ENCODE measurements around the gene FAM171A1.
"Not testable (repeated sequence)": the region's sequence is repeated elsewhere in the genome, so short reads cannot be mapped to it uniquely, and the experiment has no call there.

FAM171A1 gene

DNA sequence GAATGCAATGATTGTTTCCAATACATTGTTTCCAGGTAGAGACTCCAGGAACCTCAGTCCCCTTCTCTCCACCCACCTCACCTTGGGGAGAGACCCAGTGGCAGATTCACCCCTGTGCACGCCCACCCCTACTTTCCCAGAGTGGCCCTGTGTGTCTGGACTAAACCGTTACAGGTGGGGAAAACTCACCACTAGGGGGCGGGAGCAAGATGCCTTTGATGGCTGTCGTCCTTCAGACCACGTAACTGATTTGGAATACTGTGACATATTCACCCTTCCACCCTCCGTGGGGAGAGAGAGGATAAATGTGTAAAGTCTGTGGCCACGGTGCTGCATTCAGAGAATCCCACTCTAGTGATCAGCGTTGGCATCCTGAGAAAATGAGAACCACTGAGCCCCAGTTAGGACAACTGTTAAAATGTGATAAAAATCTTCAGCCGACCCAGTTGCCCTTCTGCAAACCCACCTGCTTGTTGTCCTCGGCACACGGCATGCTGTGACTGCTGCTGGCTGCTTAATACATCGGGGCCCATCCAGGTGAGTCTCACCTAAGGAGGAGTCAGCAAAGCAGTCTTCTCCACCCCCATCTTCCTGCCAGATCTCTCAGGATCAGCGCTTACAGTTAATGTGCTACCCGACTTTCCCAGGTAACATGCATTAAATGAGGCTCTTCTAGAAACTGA, 161.1 kb downstream of the FAM171A1 start:
- H3K27ac ChIP-seq: no peak overlapping the region
- TF ChIP-seq ZFX (IDR thresholded peaks at IDR 0.05; ENCODE audit: borderline replicate concordance): no peak
- TF ChIP-seq, protein P1, sequence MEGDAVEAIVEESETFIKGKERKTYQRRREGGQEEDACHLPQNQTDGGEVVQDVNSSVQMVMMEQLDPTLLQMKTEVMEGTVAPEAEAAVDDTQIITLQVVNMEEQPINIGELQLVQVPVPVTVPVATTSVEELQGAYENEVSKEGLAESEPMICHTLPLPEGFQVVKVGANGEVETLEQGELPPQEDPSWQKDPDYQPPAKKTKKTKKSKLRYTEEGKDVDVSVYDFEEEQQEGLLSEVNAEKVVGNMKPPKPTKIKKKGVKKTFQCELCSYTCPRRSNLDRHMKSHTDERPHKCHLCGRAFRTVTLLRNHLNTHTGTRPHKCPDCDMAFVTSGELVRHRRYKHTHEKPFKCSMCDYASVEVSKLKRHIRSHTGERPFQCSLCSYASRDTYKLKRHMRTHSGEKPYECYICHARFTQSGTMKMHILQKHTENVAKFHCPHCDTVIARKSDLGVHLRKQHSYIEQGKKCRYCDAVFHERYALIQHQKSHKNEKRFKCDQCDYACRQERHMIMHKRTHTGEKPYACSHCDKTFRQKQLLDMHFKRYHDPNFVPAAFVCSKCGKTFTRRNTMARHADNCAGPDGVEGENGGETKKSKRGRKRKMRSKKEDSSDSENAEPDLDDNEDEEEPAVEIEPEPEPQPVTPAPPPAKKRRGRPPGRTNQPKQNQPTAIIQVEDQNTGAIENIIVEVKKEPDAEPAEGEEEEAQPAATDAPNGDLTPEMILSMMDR (IDR thresholded peaks at IDR 0.05): peak; percentile 94

DNA sequence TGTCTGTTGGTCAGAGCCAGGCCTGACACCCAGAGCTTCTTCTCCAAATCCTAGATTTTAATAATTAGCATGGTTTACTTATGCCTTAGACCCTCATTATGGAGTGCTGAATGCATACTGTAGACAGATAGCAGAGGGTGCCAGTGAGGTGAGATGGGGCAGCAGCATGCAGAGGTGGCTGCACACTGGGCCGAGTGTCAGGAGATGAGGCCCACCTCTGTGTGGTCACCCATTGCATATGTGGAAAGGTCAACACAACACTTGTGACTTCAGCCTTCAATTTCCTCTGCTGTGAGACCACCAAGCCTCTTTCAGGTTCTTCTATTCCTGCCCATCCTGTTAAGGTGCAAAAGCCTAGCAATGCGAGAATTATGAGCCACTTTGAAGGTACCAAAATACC, 162.9 kb downstream of the FAM171A1 start:
- TF ChIP-seq ZFX (IDR thresholded peaks at IDR 0.05; ENCODE audit: borderline replicate concordance): no peak
- TF ChIP-seq, protein P1 (IDR thresholded peaks at IDR 0.05): no peak
- no peak overlapping the region for H3K27ac ChIP-seq

DNA sequence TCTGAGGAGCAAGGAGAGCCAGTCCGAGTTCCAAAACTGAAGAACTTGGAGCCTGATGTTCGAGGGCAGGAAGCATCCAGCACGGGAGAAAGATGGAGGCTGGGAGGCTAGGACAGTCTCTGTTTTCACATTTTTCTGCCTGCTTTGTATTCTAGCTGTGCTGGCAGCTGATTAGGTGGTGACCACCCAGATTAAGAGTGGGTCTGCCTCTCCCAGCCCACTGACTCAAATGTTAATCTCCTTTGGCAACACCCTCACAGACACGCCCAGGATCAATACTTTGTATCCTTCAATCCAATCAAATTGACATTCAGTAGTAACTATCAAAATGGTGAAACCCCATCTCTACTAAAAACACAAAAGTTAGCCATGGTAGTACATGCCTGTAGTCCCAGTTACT, 163.7 kb downstream of the FAM171A1 start:
- H3K27ac ChIP-seq: not testable (repeated sequence)

DNA sequence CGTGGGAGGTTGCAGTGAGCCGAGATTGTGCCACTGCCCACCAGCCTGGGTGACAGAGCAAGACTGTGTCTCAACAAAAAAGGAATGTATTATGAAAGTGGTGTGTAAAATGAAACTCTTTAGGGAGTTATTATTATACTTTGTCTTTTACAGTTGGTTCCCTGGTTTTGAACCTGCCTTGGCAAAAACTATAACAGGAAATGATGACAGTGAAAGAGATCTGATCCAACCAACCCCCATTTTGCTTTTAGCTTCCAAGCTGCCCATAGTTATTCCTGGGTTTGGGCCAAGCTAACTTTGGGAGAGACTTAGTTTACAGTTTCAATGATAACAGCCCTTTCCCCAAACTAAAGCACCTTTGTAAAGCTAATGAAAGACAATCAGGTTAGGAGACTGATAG, 168.4 kb downstream of the FAM171A1 start:
- TF ChIP-seq ZFX (IDR thresholded peaks at IDR 0.05; ENCODE audit: borderline replicate concordance): no peak
- TF ChIP-seq, protein P1 (IDR thresholded peaks at IDR 0.05): no peak
- H3K27ac ChIP-seq: no peak overlapping the region

DNA sequence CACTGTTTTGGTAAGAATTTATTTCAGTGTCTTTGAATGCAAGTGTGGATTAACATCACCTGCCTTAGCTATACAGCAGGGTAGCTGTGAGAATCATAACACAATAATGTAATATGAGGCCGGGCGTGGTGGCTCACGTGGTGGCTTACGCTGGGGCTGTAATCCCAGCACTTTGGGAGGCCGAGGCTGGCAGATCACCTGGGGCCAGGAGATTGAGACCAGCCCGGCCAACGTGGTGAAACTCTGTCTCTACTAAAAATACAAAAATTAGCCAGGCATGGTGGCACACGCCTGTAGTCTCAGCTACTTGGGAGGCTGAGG, 168.8 kb downstream of the FAM171A1 start:
- H3K27ac ChIP-seq: not testable (repeated sequence)

DNA sequence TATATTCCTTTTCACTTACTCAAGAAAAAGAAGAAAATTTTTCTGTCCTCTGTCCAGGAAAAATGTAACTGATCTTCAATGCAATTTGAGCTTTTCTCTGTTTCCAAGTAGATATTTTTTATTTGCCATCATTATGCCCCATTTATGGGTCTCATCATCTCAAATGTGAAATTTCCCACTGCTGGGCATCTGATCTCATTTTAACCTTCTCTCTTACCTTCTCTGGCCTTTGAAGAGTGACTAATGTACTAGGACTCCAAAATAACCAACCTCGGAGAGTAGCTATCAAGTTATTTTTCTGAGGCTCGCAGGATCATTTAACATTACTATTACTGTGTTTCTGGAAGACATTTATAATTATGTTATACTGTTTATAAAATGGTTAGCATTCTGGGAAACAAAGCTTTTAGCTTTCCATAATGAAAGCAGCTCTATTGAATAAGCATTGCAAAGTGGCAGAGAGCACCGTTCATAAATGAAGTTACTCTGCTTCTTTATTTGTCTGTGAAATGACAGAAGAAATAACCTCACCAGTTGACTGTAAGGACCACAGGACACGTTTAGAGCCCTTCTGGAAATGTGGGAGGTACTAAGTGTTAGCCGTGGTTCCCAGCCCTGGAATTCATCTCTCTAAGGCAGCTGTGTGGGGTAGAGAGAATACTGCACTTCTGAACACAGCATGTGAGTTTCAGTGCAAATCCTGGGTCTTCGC, 169.3 kb downstream of the FAM171A1 start:
- TF ChIP-seq, protein P1 (IDR thresholded peaks at IDR 0.05): no peak
- TF ChIP-seq ZFX (IDR thresholded peaks at IDR 0.05; ENCODE audit: borderline replicate concordance): no peak
- no peak overlapping the region for H3K27ac ChIP-seq

DNA sequence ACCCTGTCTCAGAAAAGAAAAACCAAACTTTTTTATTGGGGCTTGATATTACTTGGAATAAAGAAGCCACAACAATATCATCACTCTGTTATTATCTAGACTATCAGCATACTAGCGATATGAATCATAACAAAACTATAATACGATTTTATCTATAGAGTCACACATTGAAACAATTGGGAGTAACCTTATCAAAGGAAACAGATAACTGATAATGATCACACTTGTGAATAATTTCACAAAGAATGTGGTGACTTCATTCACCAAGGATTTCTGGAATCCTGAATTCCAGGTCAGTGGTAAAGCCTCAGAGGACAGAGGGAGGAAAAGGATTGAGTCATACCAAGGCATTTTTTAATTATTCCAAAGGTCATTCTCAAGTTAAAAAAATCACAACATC, 170.5 kb downstream of the FAM171A1 start:
- TF ChIP-seq, protein P1 (IDR thresholded peaks at IDR 0.05): no peak
- no peak for TF ChIP-seq ZFX (IDR thresholded peaks at IDR 0.05; ENCODE audit: borderline replicate concordance)
- H3K27ac ChIP-seq: no peak overlapping the region

DNA sequence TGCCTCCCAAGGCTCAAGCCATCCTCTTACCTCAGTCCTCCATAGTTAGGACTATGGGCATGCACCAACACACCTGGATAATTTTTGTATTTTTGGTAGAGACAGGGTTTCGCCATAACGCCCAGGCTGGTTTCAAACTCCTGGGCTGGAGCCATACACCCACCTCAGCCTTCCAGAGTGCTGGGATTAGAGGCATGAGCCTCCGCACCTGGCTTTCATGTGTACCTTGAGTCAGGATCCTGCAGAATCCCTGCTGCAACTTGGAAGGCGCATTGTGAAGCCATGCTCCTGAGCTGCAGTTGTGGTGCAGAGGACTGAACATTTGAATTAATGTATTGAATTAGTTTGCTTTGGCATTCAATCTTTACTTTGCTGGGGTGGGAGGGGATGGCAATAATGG, 173.2 kb downstream of the FAM171A1 start:
- TF ChIP-seq ZFX (IDR thresholded peaks at IDR 0.05; ENCODE audit: borderline replicate concordance): no peak
- TF ChIP-seq, protein P1 (IDR thresholded peaks at IDR 0.05): no peak
- no peak overlapping the region for H3K27ac ChIP-seq
